NCI-H1105 (cell line): ENCODE data around the gene CREG2.

ENCODE experiments used
- DNase-seq: peaks from one replicate; lab custom pipeline; 2025; lab: John Stamatoyannopoulos, UW

CREG2 gene

DNA sequence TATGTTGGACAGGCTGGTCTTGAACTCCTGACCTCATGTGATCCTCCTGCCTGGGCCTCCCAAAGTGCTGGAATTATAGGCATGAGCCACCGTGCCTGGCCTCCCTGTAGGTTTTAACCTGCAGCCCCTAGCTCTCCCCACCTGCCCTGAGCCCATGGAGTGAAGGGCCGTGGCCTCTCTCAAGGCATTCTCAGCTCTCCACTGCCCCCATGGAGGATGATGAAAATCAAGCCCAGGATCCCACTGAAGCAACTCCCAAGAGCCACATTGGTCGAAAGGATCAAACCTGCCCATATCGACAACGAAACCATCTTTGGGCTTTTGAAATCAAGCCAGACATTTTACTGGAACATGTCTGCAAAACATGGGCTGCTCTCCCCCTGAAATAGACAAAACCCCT lies 22.4 kb upstream of the CREG2 start:
- DNase-seq = no peak

DNA sequence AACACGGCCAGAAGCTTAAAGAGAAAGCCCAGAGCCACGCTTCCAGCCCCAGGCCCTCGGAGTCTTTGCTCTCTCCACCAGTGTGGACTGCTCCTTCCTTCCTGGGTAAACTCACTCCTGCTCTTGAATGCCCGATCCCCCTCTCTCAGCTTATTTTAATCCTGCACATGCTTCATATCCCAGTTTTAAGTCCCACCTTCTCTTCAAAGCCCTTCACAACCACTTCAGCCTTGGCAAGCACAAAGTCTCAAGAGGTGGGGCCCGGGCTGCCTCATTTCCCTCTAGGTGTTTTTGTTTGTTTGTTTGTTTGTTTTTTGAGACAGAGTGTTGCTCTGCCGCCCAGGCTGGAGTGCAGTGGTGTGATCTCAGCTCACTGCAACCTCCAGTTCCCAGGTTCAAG lies 21.6 kb upstream of the CREG2 start:
- DNase-seq = no peak

DNA sequence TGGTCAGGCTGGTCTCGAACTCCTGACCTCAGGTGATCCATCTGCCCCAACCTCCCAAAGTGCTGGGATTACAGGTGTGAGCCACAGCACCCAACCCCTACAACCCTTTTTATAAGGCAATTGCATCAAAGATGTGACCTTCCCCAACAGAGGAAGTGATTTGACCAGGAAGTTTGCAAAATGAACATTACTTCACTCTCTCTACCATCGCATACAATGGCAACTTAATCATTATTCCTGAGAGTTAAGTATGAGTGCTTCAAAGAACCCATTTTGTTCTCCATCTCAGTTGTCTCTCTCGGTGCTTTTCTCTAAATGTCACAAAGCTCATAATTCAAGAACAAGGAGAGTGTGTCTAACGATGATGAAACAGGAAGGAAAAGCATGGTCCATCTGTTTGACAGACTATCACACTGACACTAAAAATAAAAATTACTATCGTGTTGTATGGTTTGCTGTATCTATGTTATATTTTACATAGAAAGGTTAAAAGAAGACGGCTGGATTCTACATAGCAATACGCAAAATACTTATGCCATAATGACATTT lies 18.1 kb upstream of the CREG2 start:
- no peak for DNase-seq

DNA sequence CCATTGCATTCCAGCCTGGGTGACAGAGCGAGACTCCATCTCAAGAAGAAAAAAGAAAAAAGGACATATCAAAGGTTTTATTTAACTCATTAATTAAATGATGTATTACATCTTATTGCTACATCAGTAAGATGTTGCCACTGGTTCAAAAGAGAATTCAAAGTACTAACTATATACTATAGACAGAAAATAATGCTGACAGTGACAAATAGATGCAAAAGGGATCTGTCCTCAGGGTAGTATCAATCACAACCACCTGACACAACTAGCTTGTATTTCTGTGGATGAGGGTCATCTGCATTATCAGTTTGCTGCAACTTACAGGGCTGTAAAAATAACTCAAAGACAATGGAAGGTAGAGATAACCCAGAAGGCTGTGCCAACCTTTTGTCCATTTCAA lies 16.4 kb upstream of the CREG2 start:
- no peak for DNase-seq

DNA sequence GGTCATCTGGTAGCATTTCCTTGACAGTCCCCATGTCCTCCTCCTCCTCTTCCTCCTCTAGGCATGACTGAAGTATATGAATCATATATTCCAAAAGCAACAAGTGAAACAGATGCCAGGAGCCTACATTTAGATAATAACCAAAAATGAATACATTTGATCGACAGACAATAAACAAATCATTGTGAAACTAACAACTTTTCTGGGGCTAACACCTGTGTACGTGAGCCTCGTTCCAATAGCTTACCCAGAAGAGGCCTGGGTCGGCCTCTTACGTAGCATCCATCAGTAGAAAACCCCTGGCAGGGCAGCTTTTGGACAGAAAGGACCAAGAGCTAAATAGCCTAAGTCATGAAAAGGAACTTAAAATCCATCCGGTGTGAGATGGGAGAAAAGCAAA lies 15.3 kb upstream of the CREG2 start:
- DNase-seq = no peak

DNA sequence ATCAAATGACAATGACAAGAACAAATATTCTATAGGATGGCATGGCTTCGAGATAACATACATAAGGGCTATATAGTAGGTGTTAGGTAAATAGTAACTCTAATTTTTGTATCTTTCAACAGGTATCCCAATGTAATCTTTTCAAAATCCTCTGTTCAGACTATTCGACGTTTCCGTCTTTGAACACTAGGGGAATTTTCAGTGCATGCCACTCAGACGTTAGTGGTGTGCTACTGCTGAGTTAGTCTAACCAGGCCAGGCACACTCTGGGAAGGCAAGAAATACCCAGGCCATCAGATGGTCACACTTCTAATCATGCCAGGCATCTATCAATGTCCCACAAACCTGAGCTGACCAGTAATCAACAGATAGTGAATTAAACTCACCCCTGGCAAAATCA lies 14.6 kb upstream of the CREG2 start:
- DNase-seq = no peak

DNA sequence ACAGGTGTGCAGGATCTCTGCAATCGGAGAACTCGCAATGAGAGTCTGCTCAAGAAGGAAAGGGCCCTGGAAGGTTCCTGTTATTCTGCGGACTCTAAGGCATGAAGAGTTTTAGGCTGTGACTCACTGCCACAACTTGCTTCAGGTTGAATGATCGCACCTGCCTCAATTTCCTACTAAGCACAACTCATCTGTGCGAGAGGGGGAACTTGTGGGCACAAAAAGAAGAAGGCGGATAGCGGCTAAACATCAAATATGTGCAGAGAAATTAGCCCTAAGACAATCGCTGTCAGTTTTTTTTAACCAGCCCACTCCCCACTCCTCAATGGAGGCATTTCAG lies 14.0 kb upstream of the CREG2 start:
- no peak for DNase-seq

DNA sequence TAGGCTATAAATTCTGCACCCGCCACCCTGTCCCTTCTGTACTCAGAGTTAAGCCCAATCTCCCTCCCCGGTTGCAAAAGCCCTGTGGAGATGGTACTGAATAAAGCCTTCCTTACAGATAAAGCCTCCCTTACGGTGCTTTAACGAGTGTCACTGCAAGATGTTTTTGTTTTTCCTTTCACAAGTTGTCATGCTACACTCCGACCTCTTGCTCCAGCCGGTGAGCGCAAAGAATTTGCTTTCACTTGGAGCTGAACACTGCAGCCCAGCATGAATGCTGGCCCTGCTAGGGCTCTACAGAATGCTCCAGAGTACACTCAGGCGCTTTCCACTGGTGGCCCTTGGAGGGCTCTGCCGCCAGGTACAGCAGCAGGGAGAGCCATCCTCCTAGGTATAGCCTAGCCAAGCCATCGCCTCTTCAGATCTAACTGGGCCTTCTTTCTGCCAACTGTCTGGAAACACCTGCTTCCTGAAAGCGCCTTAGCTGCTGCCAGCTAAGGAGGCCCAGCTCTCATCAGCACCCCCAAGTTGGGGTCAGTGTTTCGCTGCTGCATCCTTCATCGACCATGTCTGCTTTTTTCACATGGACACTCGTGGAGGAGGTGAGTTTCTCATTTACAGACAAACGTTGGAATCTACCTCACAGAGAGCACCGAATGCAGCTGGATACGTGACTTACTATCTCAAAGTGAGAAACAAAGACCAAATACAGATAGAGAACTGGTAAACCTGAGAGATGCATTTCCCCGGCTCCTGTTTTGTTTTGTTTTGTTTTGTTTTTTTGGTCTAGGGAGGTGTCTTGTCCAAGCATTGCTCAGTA lies 13.4 kb upstream of the CREG2 start:
- DNase-seq = no peak

DNA sequence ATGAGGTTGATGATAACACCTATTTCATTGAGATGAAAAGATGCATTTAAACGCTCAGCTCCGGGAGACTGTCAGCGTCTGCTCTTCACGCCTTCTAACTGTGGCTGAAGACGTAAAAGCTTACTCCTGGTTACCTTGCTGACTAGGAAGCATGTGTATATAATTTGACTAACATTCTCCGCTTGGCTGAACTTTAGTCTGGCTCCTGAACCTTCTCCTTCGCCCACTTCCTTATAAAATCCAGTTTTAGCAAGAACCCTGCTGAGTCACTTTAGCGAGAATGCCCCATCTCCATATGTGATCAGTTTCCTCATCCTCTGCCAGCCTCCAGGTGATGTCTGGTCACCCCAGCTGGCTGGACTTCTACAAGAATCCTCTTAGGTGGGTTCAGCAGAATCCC lies 12.7 kb upstream of the CREG2 start:
- DNase-seq = no peak

DNA sequence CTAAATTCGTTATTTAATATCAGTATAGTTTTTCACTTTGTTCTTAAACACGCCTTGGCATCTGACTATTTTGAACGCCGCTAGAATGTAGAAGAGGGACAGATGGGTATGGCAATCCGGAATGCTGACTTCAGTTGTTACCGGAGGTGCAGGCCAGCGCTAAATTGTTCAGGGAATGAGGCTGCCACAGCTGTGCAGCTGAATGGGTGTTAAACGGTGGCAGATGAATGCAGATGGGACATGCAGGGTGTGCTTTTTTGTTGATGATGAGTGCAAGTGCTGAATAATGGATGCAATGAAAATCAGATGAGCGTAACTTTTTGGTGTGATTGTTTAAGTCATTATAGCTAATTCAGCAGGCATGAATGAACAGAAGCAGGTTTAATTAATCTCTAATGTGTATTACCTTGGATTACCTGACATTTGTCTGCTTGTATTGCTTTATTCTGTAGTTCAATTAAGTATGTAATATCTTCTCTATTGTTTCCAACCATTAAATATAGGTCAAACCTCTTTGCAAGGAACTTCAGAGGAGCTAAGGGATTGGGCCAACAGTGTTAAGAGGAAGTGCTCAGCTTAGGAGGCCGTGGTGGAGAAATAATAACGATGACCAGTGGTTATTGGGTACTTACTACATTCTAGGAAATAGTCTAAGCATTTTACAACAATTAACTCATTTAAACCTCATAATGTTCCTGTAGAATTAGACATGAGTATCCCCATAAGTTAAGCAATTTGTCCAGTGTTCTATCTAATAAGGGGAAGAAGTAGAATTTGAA lies 11.9 kb upstream of the CREG2 start:
- no peak for DNase-seq

DNA sequence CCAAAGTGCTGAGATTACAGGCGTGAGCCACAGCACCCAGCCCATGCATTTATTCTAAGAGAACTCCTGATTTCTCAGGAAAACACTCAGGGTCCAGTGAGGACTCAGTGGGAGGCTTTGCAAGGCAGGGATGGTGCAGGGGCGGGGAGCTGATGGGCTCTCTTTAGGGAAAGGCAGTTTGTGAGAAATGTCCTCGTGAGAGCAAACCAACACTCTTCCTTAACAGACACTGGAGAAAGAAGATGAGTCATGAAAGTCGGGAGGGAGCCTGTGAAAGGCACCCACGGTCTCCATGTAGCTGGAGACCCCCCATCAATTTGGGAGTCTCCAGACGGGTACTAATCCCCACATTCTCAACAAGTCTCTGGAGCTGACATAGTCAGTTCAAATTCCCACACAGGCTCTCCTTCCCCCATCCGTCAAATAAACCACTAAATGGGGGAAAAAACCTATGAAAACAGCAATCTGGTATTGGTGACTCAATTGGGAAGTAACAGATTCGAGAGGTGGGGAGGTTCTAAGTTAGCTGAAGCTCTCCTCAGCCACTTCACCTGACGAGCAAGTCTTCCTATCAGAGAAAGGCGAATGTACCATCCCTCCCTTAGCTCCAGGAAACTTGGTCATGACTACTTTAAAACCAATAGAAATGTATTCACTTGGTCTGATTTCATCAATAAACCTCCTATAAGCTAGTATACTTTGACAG lies 11.0 kb upstream of the CREG2 start:
- no peak for DNase-seq

DNA sequence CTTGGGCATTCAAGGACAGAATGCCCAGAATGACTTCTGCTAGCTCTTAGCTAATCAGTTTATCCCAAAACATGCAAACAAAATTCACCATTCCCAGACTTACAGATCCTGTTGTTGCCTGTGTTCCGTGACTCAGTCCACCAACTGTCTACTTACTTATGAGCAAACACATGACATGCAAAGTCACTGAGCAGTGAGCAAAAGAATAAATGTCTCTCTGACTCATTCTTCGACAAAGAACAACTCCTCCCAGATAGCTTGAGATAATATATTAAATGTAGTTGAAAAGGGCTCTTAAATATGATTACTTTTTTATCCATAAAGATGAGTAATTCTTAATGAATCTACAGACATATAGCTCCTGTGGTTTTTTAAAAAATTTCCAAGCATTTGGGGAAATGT lies 9.0 kb upstream of the CREG2 start:
- no peak for DNase-seq

DNA sequence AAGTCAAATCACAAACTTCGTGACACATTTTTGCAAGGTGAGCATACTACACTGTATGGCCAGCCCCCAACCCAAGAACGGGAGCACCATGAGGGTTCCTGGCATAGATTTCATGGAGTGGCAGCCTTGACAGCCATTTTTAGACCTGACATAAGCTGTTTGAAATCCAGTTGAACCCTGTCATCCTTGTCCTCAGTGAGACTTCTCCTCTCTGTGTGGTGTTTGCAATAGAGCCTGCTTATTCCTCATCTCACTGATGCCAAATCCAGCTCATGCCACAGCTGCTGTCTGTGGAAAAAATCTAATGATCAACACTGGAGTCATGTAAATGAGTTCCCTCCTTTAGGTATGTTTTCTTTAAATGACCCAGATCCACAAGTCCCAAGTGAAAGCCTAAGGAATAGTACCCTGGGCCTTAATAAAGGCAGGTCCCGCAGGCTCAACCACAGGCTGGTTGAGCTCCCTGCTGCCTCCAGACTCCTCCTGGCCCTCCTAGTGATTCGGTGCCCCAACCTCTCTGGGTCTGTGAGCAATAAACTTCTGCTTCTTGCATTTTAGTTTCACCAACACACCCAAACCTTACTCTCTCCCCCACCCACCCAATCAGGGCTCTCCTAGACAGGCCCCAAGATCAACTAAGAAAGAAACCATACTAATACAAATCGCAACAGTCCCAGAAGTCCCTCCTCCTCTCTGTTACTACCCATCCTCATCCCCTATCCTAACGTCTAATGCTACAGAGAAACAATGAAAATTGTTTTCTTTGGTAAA lies 8.4 kb upstream of the CREG2 start:
- DNase-seq = no peak

DNA sequence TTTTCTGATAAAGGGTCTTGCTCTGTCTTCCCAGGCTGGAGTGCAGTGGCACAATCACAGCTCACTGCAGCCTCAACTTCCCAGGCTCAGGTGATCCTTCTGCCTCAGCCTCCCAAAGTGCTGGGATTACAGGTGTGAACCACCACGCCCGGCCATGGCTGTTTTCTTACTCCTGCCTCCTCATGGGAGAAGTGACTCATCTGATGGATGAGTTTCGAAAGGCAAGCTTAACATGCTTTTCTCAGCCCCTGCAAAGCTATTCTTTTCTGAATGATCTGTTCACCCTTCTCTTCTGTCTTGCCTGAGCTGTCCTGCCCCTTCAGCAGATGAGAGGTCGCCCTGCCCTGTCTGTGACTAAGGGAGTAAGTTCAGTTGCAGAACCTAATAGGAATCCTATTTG lies 929 bp upstream of the CREG2 start:
- no peak for DNase-seq

DNA sequence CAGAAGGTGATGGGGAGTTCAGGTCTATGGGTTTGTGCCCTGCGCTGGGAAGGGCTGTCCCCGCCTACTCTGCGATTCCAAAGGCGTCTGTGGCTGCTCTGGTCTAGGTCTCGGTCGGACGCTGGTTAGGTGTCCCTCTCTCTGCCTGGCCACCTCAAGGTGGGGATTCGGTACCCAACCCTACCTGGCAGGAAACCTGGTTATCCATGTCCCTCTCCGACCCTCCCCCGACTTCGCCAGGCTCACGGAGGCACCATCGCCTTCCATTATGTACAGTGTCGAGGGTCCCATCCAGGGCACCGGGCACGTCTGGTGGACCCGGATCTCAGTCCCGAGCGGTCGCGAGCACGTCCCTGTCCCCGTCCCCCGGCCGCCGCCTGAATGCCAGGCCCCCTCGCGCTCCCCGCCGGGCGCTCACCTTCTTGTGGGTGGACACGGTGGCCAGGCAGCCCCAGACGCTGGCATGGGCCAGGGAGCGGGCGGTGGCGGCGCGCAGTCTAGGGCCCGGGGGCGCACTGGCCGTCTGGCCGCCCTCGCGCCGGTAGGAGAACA lies 628 bp downstream of the CREG2 start:
- DNase-seq = no peak

DNA sequence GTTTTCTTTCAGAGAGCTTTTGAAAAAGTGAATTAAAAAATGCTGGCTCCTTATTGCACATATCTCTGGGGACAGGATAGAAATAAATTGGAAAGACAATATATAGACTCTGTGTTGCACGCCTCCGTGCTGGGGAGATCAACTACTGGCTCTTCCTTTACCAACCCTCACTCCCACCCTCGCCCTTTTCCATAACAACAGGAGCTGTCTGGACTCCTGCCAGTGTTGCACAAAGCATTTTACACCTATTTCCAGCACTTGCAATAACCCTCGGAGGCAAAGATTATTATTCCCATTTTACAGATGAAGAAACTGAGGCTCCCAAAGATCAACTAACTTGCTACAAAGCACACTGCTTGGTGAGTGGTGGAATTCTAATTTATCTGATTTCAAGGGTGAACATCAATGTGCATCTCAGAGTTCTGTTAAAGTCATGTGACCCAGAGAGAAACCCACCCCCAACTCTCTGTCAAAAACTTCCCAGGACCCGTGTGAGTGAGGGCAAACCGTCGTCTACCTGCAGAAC lies 4.2 kb downstream of the CREG2 start:
- DNase-seq = no peak

DNA sequence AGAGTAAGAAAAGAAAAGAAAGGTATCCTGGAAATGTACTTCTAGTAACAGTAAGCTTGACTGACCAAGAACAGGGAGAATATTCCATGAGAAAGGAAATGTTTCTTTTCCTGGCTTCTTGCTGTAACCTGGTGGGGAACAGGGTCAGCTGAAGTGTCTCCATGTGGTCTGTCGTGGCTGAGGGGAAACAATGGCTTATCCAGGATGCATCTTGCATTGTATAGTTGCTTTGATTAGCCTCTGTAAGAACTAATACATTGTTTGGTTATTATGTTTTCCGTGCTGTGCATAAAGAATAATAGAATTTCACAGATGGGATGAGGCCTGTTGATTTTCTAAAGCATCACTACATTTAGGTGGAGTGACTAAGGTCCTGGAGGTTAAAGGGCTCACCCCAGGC lies 4.9 kb downstream of the CREG2 start:
- no peak for DNase-seq

DNA sequence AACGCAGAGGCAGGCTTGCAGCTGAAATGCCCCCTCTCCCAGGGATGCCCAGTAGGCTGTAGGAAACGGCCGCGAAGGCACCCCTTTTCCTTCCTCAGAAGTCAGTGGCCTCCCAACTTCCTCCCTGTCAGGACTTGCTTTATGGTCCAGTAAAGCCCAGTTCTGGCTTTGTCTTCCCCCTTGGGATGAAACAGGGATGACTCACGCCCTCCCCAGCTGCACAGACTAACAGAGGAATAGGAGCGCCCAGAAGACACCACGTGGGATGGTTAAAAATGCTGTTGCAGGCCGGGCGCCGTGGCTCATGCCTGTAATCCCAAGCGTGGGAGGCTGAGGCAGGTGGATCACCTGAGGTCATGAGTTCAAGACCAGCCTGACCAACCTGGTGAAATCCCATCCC lies 6.9 kb downstream of the CREG2 start:
- DNase-seq = no peak

DNA sequence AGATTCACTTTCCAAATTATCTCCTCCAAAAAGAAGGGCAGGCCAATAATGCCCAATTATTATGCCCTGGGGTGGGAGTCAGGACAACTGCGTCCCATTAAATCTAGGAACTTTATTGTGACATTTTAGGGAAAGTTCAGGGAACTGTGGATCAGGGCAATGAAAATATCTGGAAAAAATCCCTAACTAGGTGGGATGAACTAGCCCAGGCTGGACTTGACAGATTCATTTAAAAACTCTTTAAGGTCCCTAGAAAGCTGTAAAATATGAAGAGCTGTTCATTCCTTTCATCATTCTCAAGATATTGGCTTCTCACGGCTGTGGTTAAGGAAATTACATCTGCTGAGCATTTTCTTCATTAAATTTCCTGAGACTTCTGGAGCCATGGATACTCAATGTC lies 8.2 kb downstream of the CREG2 start:
- DNase-seq = no peak

DNA sequence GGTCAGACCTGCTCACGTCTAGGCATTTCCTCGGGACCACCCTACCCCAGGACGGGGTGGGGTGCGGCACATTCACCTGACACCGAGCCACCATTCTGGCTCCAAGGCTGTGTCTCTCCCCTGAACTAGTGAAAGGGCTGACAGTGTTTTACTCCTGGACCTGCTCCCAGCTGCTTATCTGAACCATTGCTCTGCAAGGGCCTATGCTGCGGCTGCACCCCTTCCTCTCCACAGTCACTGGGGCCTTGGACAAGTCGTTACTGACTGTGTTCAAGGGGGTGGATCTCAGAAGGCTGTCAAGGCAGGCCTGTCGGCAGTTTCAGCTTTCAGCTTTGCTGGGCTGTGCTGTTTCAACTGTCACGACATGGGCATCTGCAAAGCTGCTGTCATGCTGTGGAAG lies 11.7 kb downstream of the CREG2 start:
- DNase-seq = no peak

DNA sequence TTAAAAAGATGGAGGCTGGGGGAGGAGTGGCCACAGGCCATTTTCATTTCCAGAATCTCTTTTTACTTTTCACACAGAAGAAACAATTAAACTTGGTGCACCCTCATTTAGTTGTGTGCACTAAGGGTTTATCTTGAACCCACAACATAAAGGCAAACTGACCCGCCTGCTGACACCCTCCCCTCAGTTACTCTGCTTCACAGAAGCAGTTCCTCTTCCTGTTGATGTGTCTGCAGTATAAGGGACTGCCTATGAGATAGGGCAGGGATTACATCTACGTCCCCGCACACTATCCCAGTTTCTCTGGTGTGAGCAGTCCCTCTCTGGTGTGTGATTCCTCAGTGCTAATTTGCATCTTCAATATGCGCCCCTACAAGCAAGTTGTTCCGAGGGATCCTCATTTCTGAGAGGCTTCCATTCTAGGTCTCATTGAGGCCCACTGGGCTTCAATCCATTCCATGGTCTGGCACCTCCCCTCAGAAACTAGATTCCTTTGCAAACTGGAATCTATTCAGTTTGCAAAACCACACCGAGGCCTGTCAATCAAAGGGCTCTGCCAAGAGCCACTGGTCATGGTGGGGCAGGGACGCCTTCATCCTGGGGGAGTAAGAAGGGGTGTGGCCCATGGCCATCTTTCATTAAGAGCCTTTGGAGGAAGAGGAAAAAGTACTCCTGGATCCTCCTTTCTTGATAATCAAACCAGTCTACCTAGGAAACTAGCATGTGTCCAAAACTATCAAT lies 12.3 kb downstream of the CREG2 start:
- DNase-seq = no peak
